ENCODE data around the gene UTS2R.

The UTS2R gene

DNA sequence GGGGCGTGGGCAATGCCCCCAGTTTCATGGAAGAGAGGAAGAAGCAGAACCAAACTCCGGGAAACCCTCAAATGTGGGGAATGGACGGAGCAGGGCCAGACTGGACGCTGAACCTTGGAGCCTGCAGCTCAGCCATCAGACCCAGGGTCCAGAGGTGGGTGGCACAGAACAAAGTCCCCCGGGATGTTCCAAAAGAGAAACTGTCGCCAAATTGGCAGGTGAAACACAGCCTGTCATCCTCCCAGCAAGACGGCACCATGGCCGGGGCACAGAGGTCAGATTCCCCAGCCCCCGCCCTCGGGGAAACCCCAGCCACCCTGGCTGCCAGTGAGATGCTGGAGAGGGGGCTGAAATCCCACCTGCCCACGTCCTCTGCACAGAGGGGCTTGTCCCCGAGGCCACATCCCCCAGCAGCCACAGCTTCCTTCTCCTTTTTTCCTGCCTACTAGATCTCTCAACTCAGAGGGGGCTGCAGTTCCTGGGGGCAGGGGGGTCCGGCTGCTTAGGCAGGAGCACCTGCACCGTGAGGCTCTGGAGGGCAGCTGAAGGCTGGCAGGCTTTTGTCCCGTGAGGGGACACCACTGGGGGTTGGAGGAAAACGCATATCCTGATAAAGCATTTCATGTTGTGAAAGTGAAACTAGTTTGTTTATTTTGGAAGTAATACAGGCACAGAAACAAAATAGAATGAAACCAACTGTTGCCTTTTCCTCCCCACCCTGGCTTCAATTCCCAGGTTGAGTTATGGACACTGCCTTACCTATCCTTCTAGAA is 36.8 kb upstream of the UTS2R start:
- Histone ChIP-seq H3K4me1 (ENCODE audit: control insufficient read depth, insufficient read depth, low read length) (peaks cover 61% of the 10 kb centered on the region), H3K9me3 (ENCODE audit: control insufficient read depth in 2 of 2, low read length in 2 of 2) (no peaks in the 10 kb centered on the region), H3K27ac (ENCODE audit: low read length) (peak overlapping the region; percentile 55), H3K27me3 (ENCODE audit: control insufficient read depth in 1 of 2, insufficient read depth in 2 of 2, low read length in 2 of 2) (peaks cover 2 to 3% of the 10 kb centered on the region in 2 donors), H3K9ac (ENCODE audit: low read length in 2 of 2) (peak overlapping the region; percentile 2 to 60), H3K4me3 (ENCODE audit: low read length in 2 of 2) (peak overlapping the region; percentile 3 to 80), H3K36me3 (ENCODE audit: control insufficient read depth in 2 of 2, insufficient read depth in 2 of 2, low read length in 2 of 2) (no peaks in the 10 kb centered on the region)

DNA sequence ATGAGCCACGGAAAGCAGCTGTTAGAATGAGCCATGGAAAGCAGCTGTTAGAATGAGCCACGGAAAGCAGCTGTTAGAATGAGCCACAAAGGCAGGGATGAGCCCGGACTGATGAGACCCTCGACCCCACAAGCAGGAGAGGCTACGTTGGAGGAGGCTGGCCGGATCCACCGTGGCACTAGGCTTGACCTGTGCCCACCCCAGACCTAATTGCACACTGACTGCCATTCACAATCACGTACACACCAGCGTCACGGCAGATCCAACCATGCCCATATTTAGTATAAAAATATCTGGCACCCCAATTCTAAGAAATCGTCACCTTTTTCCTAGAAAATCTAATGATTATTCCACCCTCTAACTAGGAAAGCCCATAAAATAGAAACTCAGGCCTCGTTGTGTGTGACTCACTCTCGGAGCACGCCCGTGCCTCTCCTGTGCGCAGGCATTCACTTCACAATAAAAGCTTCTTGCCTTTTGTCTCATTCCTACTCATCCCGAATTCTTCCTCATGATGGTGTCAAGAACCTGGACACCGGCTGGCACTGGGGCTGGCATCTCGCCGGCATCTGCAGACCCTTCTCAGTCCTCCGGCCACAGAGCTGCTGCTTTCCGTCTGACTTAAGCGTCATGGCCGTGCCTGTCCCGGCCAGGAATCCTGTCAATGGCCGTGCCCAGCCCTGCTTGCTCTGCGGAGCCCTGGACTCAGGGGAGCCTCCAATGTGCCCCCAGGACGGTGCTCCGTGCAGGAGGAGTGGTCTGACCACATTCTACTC is 32.5 kb upstream of the UTS2R start:
- H3K27ac ChIP-seq (ENCODE audit: low read length), result peak overlapping the region; percentile 78
- H3K27me3 ChIP-seq (ENCODE audit: control insufficient read depth in 1 of 2, insufficient read depth in 2 of 2, low read length in 2 of 2), result no peaks in the 10 kb centered on the region
- H3K9me3 ChIP-seq (ENCODE audit: control insufficient read depth in 2 of 2, low read length in 2 of 2), result no peaks in the 10 kb centered on the region
- peak overlapping the region; percentile 59 to 81 for H3K9ac ChIP-seq (ENCODE audit: low read length in 2 of 2)
- H3K4me1 ChIP-seq (ENCODE audit: control insufficient read depth, insufficient read depth, low read length), result peaks cover 33% of the 10 kb centered on the region
- H3K36me3 ChIP-seq (ENCODE audit: control insufficient read depth in 2 of 2, insufficient read depth in 2 of 2, low read length in 2 of 2), result no peaks in the 10 kb centered on the region
- peak overlapping the region; percentile 78 for H3K4me3 ChIP-seq (ENCODE audit: low read length in 2 of 2)

DNA sequence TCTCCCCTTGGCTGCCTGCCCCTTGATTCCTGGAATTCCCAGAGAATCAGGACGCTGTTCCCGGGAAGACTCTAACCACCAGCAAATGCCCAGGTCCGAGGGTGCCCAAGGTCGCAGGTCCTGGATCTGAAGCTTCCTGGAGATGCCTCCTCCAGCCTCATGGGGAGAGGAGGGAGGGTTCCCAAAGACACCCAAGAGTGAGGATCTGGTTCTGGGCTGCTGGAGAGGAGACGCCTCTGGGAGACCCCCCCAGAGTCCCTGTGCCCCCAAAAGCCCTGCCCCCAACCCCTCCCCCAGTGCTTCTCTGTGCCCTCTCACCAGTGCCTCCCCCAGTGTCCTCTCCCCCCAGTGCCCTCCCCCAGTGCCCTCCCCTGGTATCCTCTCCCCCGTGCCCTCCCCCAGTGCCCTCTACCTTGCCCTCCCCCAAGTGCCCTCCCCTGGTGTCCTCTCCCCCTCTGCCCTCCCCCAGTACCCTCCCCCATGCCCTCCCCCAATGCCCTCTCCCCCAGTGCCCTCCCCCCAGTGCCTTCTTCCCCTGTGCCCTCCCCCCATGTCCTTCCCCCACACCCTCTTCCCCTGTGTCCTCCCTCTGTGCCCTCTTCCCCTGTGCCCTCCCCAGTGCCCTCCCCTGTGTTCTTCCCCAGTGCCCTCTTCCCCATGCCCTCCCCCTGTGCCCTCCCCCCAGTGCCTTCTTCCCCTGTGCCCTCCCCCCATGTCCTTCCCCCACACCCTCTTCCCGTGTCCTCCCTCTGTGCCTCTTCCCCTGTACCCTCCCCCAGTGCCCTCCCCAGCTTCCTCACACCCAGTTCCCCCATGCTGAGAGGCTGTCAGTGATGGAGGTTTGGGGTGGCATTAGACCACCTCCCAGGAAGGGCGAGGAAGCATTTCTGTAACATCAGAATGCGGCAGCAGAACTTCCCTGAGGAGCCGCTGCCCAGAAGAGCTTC is 31.7 kb upstream of the UTS2R start:
- Histone ChIP-seq H3K27me3 (ENCODE audit: control insufficient read depth in 1 of 2, insufficient read depth in 2 of 2, low read length in 2 of 2) (no peaks in the 10 kb centered on the region), H3K4me3 (ENCODE audit: low read length in 2 of 2) (peak overlapping the region; percentile 78), H3K9ac (ENCODE audit: low read length in 2 of 2) (peak overlapping the region; percentile 59 to 81), H3K4me1 (ENCODE audit: control insufficient read depth, insufficient read depth, low read length) (peaks cover 25% of the 10 kb centered on the region), H3K9me3 (ENCODE audit: control insufficient read depth in 2 of 2, low read length in 2 of 2) (no peaks in the 10 kb centered on the region), H3K27ac (ENCODE audit: low read length) (peak overlapping the region; percentile 78), H3K36me3 (ENCODE audit: control insufficient read depth in 2 of 2, insufficient read depth in 2 of 2, low read length in 2 of 2) (no peaks in the 10 kb centered on the region)

DNA sequence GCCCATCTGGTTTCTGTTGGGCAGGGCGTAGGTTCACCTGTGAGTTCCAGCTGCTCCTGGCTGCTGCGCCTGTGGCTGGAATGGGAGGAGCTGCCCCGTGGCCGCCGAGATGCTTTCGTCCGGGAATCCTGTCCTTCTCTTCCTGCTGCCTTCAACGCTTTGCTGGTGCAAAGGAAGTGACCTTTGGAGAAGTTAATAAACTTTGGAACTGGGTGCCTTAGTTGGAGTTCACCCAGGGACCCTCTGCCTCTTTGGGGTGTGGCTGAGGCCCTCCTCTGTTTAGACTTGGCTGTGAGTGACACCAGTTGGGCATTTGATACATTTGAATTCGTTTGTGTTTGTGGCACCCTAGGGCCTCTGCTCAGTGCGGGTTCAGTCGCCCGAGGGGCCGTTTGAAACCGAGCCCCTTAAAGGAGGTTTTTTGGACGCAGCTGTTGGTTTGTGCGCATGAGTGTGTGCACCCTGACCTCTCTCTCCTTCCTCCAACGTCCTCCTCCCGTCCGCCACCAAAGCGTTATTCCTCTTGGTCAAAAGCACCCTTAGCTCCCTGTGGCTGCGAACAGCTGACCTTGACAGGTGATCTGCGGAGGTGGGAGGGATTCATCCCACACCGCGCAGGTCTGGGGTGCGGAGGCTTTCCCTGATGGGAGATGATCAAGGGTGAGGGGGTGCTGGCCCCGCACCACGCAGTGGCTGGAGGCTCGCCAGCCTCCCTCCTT is 29.0 kb upstream of the UTS2R start:
- H3K9ac ChIP-seq (ENCODE audit: low read length in 2 of 2), result no peak overlapping the region
- no peaks in the 10 kb centered on the region for H3K27me3 ChIP-seq (ENCODE audit: control insufficient read depth in 1 of 2, insufficient read depth in 2 of 2, low read length in 2 of 2)
- H3K4me1 ChIP-seq (ENCODE audit: control insufficient read depth, insufficient read depth, low read length), result peaks cover 18% of the 10 kb centered on the region
- no peak overlapping the region for H3K27ac ChIP-seq (ENCODE audit: low read length)
- no peaks in the 10 kb centered on the region for H3K36me3 ChIP-seq (ENCODE audit: control insufficient read depth in 2 of 2, insufficient read depth in 2 of 2, low read length in 2 of 2)
- H3K9me3 ChIP-seq (ENCODE audit: control insufficient read depth in 2 of 2, low read length in 2 of 2), result no peaks in the 10 kb centered on the region
- H3K4me3 ChIP-seq (ENCODE audit: low read length in 2 of 2), result no peak overlapping the region

DNA sequence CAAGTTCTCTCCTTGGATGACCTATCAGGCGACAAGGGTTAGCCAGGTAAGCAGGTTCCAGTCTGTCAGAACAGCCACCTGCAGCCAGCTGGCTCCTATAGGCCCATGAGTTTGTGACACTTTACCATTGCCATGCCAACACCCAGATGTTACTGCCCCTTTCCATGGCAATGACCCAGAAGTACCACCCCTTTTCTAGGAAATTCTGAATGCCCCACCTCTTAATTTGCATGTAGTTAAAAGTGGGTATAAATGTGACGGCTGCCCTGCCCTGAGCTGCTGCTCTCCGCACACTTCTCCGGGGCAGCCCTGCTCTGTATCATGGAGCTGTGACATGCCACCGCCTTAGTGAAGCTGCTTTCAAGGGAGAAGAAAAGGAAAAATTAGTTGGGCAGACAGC is 28.0 kb upstream of the UTS2R start:
- Histone ChIP-seq H3K27ac (ENCODE audit: low read length) (no peak overlapping the region), H3K9me3 (ENCODE audit: control insufficient read depth in 2 of 2, low read length in 2 of 2) (no peaks in the 10 kb centered on the region), H3K27me3 (ENCODE audit: control insufficient read depth in 1 of 2, insufficient read depth in 2 of 2, low read length in 2 of 2) (peaks cover 0 to 2% of the 10 kb centered on the region in 2 donors), H3K9ac (ENCODE audit: low read length in 2 of 2) (no peak overlapping the region), H3K4me1 (ENCODE audit: control insufficient read depth, insufficient read depth, low read length) (peaks cover 11% of the 10 kb centered on the region), H3K4me3 (ENCODE audit: low read length in 2 of 2) (no peak overlapping the region), H3K36me3 (ENCODE audit: control insufficient read depth in 2 of 2, insufficient read depth in 2 of 2, low read length in 2 of 2) (no peaks in the 10 kb centered on the region)

DNA sequence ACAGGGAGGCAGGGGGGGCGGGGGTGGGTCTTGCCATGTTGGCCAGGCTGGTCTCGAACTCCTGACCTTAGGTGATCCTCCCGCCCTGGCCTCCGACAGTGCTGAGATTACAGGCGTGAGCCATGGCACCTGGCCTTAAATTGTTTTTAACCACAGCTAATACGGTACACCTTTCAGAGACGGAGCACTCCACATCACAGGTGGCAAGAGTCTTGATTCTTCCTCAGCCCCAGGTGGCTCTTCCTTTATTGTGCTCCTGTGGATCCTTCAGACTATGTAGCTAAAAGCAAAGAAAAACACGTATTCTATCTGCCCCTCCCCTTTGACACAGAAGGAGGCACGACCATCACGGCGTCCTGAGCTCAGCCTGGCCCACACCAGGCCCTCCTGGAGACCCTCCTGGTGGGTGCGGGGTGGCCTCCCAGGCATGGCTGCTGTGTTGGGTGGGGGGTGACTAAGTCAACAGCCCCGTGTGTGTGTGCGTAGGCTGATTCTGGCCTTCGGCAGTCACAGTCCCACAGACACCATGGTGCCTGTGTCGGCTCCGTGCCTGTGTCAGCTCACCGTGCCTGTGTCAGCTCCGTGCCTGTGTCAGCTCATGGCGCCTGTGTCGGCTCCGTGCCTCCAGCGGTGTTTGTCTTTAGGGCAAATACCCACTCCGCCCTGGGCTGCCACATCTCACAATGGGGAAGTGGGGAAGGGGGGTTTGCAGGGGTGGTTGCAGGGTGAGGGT is 27.2 kb upstream of the UTS2R start:
- H3K4me1 ChIP-seq (ENCODE audit: control insufficient read depth, insufficient read depth, low read length), result peaks cover 4% of the 10 kb centered on the region
- peaks cover 0 to 3% of the 10 kb centered on the region in 2 donors for H3K27me3 ChIP-seq (ENCODE audit: control insufficient read depth in 1 of 2, insufficient read depth in 2 of 2, low read length in 2 of 2)
- H3K9ac ChIP-seq (ENCODE audit: low read length in 2 of 2), result no peak overlapping the region
- no peak overlapping the region for H3K27ac ChIP-seq (ENCODE audit: low read length)
- no peak overlapping the region for H3K4me3 ChIP-seq (ENCODE audit: low read length in 2 of 2)
- H3K36me3 ChIP-seq (ENCODE audit: control insufficient read depth in 2 of 2, insufficient read depth in 2 of 2, low read length in 2 of 2), result no peaks in the 10 kb centered on the region
- H3K9me3 ChIP-seq (ENCODE audit: control insufficient read depth in 2 of 2, low read length in 2 of 2), result no peaks in the 10 kb centered on the region

DNA sequence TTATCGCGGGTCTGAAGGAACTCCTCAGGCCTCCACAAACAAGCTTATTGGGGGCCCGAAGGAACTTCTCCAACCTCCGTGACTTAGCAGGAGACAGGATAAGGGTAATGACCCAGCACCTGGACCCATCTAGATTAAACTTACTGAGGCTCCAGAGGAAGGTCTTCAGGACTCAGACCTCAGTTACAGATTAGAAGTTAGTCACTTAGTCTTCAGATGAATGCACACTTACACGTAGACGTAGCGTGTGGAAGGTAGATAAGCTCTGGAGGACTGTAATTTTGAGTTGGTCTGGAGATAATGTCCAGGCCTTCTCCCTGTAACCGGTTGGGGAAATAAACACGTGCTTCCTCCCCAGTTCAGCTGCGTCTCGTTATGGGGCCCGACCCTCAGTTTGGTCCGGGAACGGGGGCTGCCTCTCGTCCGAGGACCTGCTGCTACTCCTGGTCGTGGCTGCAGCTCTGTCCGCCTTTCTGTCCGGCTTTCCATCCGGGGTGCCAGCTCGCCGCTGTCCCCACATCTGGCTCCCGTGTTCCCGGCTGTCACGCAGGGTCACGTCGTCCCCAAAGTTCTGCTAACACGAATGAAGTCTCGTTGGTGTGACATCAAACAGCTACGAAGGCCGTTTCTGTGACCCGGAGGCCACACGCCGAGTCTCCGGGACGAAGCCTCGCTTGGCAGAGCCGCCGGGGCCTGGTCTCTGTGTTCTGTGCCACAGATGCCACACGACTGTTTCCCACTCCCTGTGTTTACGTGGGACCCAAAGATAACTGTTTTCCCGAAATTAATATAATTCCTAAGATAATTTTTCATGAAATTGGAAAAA is 26.2 kb upstream of the UTS2R start:
- Histone ChIP-seq H3K27me3 (ENCODE audit: control insufficient read depth in 1 of 2, insufficient read depth in 2 of 2, low read length in 2 of 2) (peaks cover 0 to 3% of the 10 kb centered on the region in 2 donors), H3K4me3 (ENCODE audit: low read length in 2 of 2) (no peak overlapping the region), H3K27ac (ENCODE audit: low read length) (no peak overlapping the region), H3K4me1 (ENCODE audit: control insufficient read depth, insufficient read depth, low read length) (no peaks in the 10 kb centered on the region), H3K9me3 (ENCODE audit: control insufficient read depth in 2 of 2, low read length in 2 of 2) (no peaks in the 10 kb centered on the region), H3K9ac (ENCODE audit: low read length in 2 of 2) (no peak overlapping the region), H3K36me3 (ENCODE audit: control insufficient read depth in 2 of 2, insufficient read depth in 2 of 2, low read length in 2 of 2) (no peaks in the 10 kb centered on the region)

DNA sequence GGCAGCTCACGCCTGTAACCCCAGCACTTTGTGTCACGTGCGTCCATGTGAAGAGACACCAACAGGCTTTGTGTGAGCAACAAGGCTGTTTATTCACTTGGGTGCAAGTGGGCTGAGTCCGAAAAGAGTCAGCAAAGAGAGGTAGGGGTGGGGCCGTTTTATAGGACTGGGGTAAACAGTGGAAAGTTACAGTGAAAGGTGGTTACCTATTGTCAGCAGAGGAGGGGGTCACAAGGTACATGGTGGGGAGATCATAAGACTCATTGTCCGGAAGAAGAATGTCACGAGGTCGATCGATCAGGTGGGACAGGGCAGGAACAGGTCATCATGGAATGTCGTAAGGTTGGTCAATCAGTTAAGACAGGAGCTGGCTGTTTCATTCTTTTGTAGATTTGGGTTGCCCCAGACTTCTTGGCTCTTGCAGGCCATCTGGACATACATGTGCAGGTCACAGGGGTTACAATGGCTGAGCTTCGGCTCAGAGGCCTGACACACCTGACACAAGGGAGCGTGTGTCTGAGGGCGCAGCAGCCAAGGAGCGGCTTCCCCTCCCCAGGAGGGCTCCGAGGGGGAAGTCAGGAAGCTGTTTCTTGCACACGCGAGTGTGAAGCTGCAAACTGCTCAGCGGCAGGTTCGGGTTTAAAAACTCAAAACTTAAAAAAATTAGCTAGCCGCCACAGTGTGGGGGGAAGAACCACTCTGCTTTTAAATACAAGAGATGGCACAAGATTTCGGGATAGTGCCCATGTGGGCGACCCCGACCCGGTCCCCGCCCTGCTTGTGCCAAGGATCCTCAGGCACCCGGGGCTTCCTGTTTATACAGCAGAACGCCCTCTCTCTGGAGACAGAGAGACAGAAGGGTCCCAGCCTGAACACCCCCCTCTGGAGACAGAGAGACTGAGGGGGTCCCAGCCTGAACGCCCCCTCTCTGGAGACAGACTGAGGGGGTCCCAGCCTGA is 24.9 kb upstream of the UTS2R start:
- H3K9me3 ChIP-seq (ENCODE audit: control insufficient read depth in 2 of 2, low read length in 2 of 2), result no peaks in the 10 kb centered on the region
- no peak overlapping the region for H3K4me3 ChIP-seq (ENCODE audit: low read length in 2 of 2)
- no peak overlapping the region for H3K27ac ChIP-seq (ENCODE audit: low read length)
- no peaks in the 10 kb centered on the region for H3K36me3 ChIP-seq (ENCODE audit: control insufficient read depth in 2 of 2, insufficient read depth in 2 of 2, low read length in 2 of 2)
- H3K9ac ChIP-seq (ENCODE audit: low read length in 2 of 2), result no peak overlapping the region
- H3K4me1 ChIP-seq (ENCODE audit: control insufficient read depth, insufficient read depth, low read length), result peaks cover 2% of the 10 kb centered on the region
- peaks cover 0 to 3% of the 10 kb centered on the region in 2 donors for H3K27me3 ChIP-seq (ENCODE audit: control insufficient read depth in 1 of 2, insufficient read depth in 2 of 2, low read length in 2 of 2)
